Endothelial cell of umbilical vein (primary cell): ENCODE data around the gene KAT2B. TPM values are rescaled to one million over a fixed set of nuclear protein-coding genes. Genes with fewer than 3 reads are reported as not detected.

Experiments used
- BruUV-seq: library from RNA; stranded (reverse); fragments of 400-500 nt; replicated peaks from 2 replicates; lab custom pipeline; 2021; lab: Mats Ljungman, UMichigan
- CTCF ChIA-PET: fragments of 300-600, 350-600 bp; sonication (Branson Sonifier 250); formaldehyde crosslinking; loops from one replicate; lab custom pipeline; 2021; ENCODE audit warnings: antibody characterized with exemption, inconsistent platforms; lab: Charles Lee
- POLR2A ChIA-PET: fragments of 300-600, 350-600 bp; sonication (Branson Sonifier 250); formaldehyde crosslinking; loops from one replicate; lab custom pipeline; 2021; ENCODE audit warnings: antibody characterized with exemption, inconsistent platforms; lab: Charles Lee
- DNase-seq: peaks from one replicate; pipeline ENCODE4 v3.0.0-alpha.2; 2011; ENCODE audit warnings: low read depth, low spot score
- FAIRE-seq: peaks from 2 replicates; lab custom pipeline; 2011; peaks lifted over from hg19 to GRCh38; lab: Jason Lieb, UNC
- H2AFZ ChIP-seq: 2 replicates; pipeline ENCODE4 v1.6.0; 2012; ENCODE audit warnings: low read depth, low read length, control low read depth, inconsistent platforms
- H3K27ac ChIP-seq: 2 replicates; pipeline ENCODE4 v1.5.1; 2011; ENCODE audit warnings: low read depth, mild to moderate bottlenecking, control low read depth, low read length, moderate library complexity; ENCODE audit not compliant: insufficient read depth
- H3K27me3 ChIP-seq, 2 experiments: 2 replicates each; pipeline versions ENCODE4 v1.6.0 to v1.6.1; 2011; ENCODE audit warnings: low read length in 2 of 2, mixed read lengths in 1 of 2; ENCODE audit not compliant: control insufficient read depth in 2 of 2, insufficient read depth in 2 of 2
- H3K36me3 ChIP-seq, 2 experiments: 2 replicates in 1 of 2; 3 replicates in 1 of 2; pipeline ENCODE4 v1.5.1; 2011; ENCODE audit warnings: low read length in 2 of 2, mild to moderate bottlenecking in 1 of 2, moderate library complexity in 1 of 2; ENCODE audit not compliant: control insufficient read depth in 2 of 2, insufficient read depth in 2 of 2; ENCODE audit errors: extremely low read depth in 1 of 2
- H3K4me1 ChIP-seq: 3 replicates; pipeline ENCODE4 v1.5.1; 2011; ENCODE audit warnings: mild to moderate bottlenecking, low read length; ENCODE audit not compliant: control insufficient read depth, insufficient read depth; ENCODE audit errors: extremely low read depth
- H3K4me2 ChIP-seq: 2 replicates; pipeline ENCODE4 v1.6.1; 2011; ENCODE audit warnings: low read length, control low read depth, mixed read lengths; ENCODE audit not compliant: insufficient read depth
- H3K4me3 ChIP-seq, 3 experiments: fragments of 200-600 bp in 1 of 3; sonication (generic), shearing (Covaris generic) in 1 of 3; replicated peaks in 1 of 3; 2 replicates each; pipeline ENCODE4 v1.5.1; 2011 to 2016; ENCODE audit warnings: control low read depth in 3 of 3, low read length in 3 of 3, mild to moderate bottlenecking in 2 of 3, inconsistent platforms in 1 of 3, low read depth in 1 of 3, moderate library complexity in 1 of 3; ENCODE audit not compliant: insufficient read depth in 1 of 3
- H3K79me2 ChIP-seq: 2 replicates; pipeline ENCODE4 v1.6.0; 2012; ENCODE audit warnings: low read length, inconsistent platforms; ENCODE audit not compliant: control insufficient read depth, insufficient read depth
- H3K9ac ChIP-seq: replicated peaks from 2 replicates; pipeline ENCODE3; 2011; ENCODE audit warnings: low read length, control low read depth; ENCODE audit not compliant: insufficient read depth; ENCODE audit errors: extremely low read depth
- H3K9me1 ChIP-seq: replicated peaks from 3 replicates; pipeline ENCODE4 v1.6.0; 2011; ENCODE audit warnings: mild to moderate bottlenecking, low read length; ENCODE audit not compliant: control insufficient read depth, insufficient read depth; ENCODE audit errors: extremely low read depth
- H3K9me3 ChIP-seq: replicated peaks from 2 replicates; pipeline ENCODE4 v1.5.1; 2012; ENCODE audit warnings: low read length, inconsistent platforms; ENCODE audit not compliant: control insufficient read depth, insufficient read depth
- H4K20me1 ChIP-seq: replicated peaks from 2 replicates; pipeline ENCODE3; 2011; ENCODE audit warnings: mild to moderate bottlenecking, low read length; ENCODE audit not compliant: control insufficient read depth, insufficient read depth; ENCODE audit errors: extremely low read depth
- CTCF ChIP-seq, 2 donors: IDR thresholded peaks; 1 replicate in 1 of 2; 2 replicates in 1 of 2; pipeline ENCODE4 v1.5.1; 2011; ENCODE audit warnings: low read length in 2 of 2, mild to moderate bottlenecking in 2 of 2, moderate library complexity in 2 of 2, control low read depth in 1 of 2, inconsistent platforms in 1 of 2, low read depth in 1 of 2; ENCODE audit not compliant: insufficient read depth in 1 of 2; ENCODE audit errors: extremely low read depth in 1 of 2
- EZH2 ChIP-seq: IDR thresholded peaks from 2 replicates; pipeline ENCODE4 v1.6.1; 2012; ENCODE audit warnings: borderline replicate concordance, low read depth, mild to moderate bottlenecking, moderate library complexity, low read length, inconsistent platforms; ENCODE audit not compliant: severe bottlenecking
- FOS ChIP-seq: IDR thresholded peaks from 2 replicates; pipeline ENCODE4 v1.6.1; 2011; ENCODE audit warnings: mild to moderate bottlenecking, low read length, moderate library complexity, borderline replicate concordance; ENCODE audit not compliant: insufficient read depth
- GATA2 ChIP-seq: IDR thresholded peaks from 2 replicates; pipeline ENCODE4 v1.7.0; 2011; ENCODE audit warnings: low read depth, mild to moderate bottlenecking, moderate library complexity, mixed read lengths, low read length; ENCODE audit not compliant: insufficient read length, insufficient read depth
- JUN ChIP-seq: IDR thresholded peaks from 2 replicates; pipeline ENCODE4 v1.6.1; 2011; ENCODE audit warnings: borderline replicate concordance, low read depth; ENCODE audit not compliant: insufficient read length, insufficient read depth
- MAX ChIP-seq: IDR thresholded peaks from 2 replicates; pipeline ENCODE4 v1.6.1; 2011; ENCODE audit not compliant: insufficient read depth, insufficient read length
- MYC ChIP-seq: IDR thresholded peaks from one replicate; pipeline ENCODE4 v1.6.1; 2011; ENCODE audit warnings: mild to moderate bottlenecking, low read depth, low read length
- POLR2A ChIP-seq: IDR thresholded peaks from 2 replicates; pipeline ENCODE4 v1.6.1; 2012; ENCODE audit warnings: low read depth, mild to moderate bottlenecking, control low read depth, low read length
- POLR2AphosphoS5 ChIP-seq: IDR thresholded peaks from 2 replicates; pipeline ENCODE4 v1.6.1; 2012; ENCODE audit warnings: low read depth, mild to moderate bottlenecking, control low read depth, low read length, moderate library complexity; ENCODE audit not compliant: insufficient read depth
- dilution Hi-C: fragments of 300-500 bp; cut with MboI; formaldehyde crosslinking; loops from one replicate; pipeline ENCODE4 v1.15.0; 2019; ENCODE audit warnings: low sequenced_read_pairs; ENCODE audit not compliant: extremely low pct_ligation_motif_present
- intact Hi-C: fragments of 100-400 bp; cut with micrococcal nuclease; formaldehyde crosslinking; loops from one replicate; pipeline ENCODE4 v1.10.0; 2022
- polyA plus RNA-seq, 4 experiments: library from polyadenylated mRNA; depleted of rRNA in 3 of 4; stranded (reverse) in 3 of 4; unstranded in 1 of 4; fragments of >200 nt; gene quantifications; 2 replicates each; pipeline versions ENCODE4 v1.2.1 to v1.2.3, GENCODE V29; 2011 to 2012; ENCODE audit warnings: missing spikeins in 1 of 4
- total RNA-seq: library from RNA; stranded (reverse); gene quantifications from 2 replicates; pipeline ENCODE4 v1.2.3, GENCODE V29; 2021

KAT2B gene
- total and polyA plus RNA-seq, 2 donors (not counting 3 experiments of a cell fraction or from before 2014, with no cell fraction given): 2.6 to 11.0 TPM

GRCh38 chr3:20076296-20076997 lies 36.2 kb downstream of the KAT2B start:
- CTCF ChIA-PET: no interaction called here
- dilution Hi-C loops: no loop called here
- intact Hi-C loops: no loop called here

More at GRCh38 chr3:20076296-20076997, 36.2 kb downstream of the KAT2B start:
- Histone ChIP-seq H3K9me3 (no peaks in the 10 kb centered on the region), H3K4me2 (no peak overlapping the region), H3K79me2 (no peaks in the 10 kb centered on the region), H3K9me1 (no peaks in the 10 kb centered on the region), H3K27ac (no peak overlapping the region), H3K36me3 (no peaks in the 10 kb centered on the region), H3K4me1 (peaks cover 10% of the 10 kb centered on the region), H3K4me3 (no peak overlapping the region), H3K9ac (no peak overlapping the region), H4K20me1 (no peaks in the 10 kb centered on the region), H2AFZ (no peak overlapping the region), H3K27me3 (no peaks in the 10 kb centered on the region)
- DNase-seq: no peak
- FAIRE-seq: no peak
- POLR2A ChIA-PET: no interaction called here
- TF ChIP-seq MYC (no peak), GATA2 (no peak), POLR2AphosphoS5 (no peak), MAX (no peak), JUN (no peak), FOS (no peak), CTCF (IDR thresholded peaks at IDR 0.05; ENCODE audit: extremely low read depth in 1 of 2, insufficient read depth in 1 of 2, low read depth in 1 of 2, low read length in 2 of 2) (no peak), POLR2A (no peak), EZH2 (no peak)
- BruUV-seq: no TSS peak
